Activated naive CD4-positive, alpha-beta T cell treated with anti-CD3 and anti-CD28 coated beads, Interleukin-2, amount 50 U/mL, for 72 hours (primary cell): ENCODE data around the gene RYR2. TPM values are rescaled to one million over a fixed set of nuclear protein-coding genes. Genes with fewer than 3 reads are reported as not detected.
"Not testable (repeated sequence)": the region's sequence is repeated elsewhere in the genome, so short reads cannot be mapped to it uniquely, and the experiment has no call there.

Experiments
- ATAC-seq, 2 donors: fragments of 150-1000 bp; cut with Tn5 transposase; 2 replicates each; pipeline ENCODE4 v1.10.0; 2021; ENCODE audit warnings: mild to moderate bottlenecking in 2 of 2, moderate library complexity in 2 of 2
- DNase-seq, 2 donors: peaks; one replicate each; pipeline ENCODE4 v3.0.0; 2021 to 2022; ENCODE audit warnings: low spot score in 2 of 2
- H3K27ac Mint-ChIP-seq, 2 donors: one replicate each; pipeline ENCODE4 v1.8.0; 2022; ENCODE audit warnings: mild to moderate bottlenecking in 2 of 2, mixed read lengths in 2 of 2
- H3K36me3 Mint-ChIP-seq, 2 donors: one replicate each; pipeline ENCODE4 v1.8.0; 2022; ENCODE audit warnings: mixed read lengths in 2 of 2
- H3K9me3 Mint-ChIP-seq, 2 donors: one replicate each; pipeline ENCODE4 v1.8.0; 2022; ENCODE audit warnings: mixed read lengths in 2 of 2
- total RNA-seq, 2 donors: library from RNA; stranded (reverse); gene quantifications; one replicate each; pipeline ENCODE4 v1.2.3, GENCODE V29; 2022

Gene RYR2
- total RNA-seq, 2 donors from 2014 or later = not detected

DNA sequence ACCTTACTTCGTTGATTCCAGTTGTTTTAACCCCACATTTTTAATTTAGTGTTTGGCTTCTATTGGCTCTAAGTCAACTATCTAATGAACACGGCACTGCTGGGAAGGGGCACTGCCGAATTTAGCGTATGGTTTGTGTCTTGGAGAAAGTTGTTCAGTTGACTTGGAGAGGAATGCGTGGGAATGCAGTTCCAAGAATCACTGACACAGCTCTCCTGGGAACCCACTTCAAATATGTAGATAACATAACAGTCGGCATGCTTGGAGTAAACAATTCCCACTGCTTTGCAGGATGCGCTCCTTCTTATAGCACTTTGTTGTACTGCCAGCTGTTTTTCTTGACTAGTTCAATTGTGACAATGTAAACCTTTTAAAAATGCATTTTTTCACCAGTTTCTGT, 104.3 kb downstream of the RYR2 start:
- ATAC-seq (no peak), DNase-seq (no peak)
- Mint-ChIP-seq H3K27ac (no peak overlapping the region), H3K9me3 (no peaks in the 10 kb centered on the region), H3K36me3 (no peaks in the 10 kb centered on the region)

DNA sequence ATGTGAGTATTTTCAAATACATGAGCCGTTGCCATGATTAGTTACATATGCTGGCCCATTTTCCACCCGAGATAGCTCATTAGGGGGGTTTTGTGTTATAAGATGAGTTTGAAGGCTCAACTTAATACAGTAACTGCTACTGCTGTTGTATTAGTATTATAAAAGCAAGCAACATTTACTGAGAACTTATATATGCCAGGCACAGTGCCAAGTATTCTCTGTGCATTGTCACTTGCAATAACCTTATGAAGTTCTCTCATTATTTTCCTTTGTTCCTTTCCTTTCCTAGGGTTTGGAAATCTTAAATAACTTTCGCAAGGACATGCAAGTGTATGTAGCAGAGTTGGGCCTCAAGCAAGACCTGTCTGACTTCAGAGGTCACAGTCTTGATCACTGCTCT, 107.9 kb downstream of the RYR2 start:
- ATAC-seq (no peak), DNase-seq (no peak)
- Mint-ChIP-seq H3K36me3 (no peaks in the 10 kb centered on the region), H3K27ac (no peak overlapping the region), H3K9me3 (peaks cover 0 to 5% of the 10 kb centered on the region in 2 donors)

DNA sequence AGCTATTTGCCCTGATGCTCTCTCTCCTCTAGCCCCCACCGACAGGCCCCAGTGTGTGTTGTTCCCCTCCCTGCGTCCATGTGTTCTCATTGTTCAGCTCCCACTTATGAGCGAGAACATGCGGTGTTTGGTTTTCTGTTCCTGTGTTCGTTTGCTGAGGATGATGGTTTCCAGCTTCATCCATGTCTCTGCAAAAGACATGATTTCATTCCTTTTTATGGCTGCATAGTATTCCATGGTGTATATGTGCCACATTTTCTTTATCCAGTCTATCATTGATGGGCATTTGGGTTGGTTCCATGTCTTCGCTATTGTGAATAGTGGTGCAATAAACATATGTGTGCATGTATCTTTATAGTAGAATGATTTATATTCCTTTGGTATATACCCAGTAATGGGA, 110.0 kb downstream of the RYR2 start:
- not testable (repeated sequence) for DNase-seq, H3K36me3 Mint-ChIP-seq, ATAC-seq, H3K9me3 Mint-ChIP-seq, H3K27ac Mint-ChIP-seq

DNA sequence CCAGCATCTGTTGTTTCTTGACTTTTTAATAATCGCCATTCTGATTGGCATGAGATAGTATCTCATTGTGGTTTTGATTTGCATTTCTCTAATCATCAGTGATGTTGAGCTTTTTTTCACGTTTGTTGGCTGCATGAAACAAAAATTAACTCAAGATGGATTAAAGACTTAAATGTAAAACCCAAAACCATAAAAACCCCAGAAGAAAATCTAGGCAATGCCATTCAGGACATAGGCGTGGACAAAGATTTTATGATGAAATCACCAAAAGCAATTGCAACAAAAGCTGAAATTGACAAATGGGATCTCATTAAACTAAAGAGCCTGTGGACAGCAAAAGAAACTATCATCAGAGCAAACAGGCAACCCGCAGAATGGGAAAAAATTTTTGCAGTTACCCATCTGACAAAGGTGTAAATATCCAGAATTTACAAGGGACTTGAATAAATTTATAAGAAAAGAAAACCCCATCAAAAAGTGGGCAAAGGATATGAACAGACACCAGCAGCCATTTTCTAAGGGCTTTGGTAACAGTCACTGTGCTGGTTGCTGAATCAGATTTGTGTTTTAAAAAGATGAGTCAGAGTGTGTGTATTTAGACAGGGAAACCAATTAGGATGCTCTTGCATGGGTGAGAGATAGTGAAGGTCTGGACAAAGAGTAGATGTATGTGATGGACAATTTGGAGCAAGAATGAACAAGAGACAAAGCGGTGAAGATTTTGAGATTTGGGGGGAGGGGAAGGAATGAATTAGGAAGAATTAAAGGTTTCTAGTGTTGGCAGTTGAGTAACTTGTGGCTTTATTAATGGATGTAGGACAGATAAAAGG, 110.7 kb downstream of the RYR2 start:
- H3K9me3 Mint-ChIP-seq = peaks cover 0 to 8% of the 10 kb centered on the region in 2 donors
- no peak for ATAC-seq
- no peaks in the 10 kb centered on the region for H3K36me3 Mint-ChIP-seq
- no peak overlapping the region for H3K27ac Mint-ChIP-seq
- DNase-seq = no peak

DNA sequence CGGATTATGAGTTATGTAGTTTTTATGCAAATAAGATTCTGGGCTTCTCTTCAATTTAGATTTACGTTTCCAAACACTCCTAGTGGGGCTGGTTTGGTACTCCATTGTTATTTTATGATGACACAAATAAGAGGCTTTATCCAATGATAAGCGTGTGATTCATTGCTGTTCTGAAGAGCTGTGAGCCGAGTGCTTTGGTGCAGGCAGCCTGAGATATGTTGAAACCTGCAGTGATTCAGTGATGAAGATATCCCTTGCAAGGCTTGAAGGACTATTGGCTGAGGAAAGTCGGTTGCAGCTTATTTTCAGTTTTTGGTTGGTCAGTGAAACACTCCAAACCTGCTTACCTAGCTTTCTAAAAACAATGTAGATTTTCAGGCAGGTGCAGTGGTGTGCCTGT, 112.2 kb downstream of the RYR2 start:
- H3K36me3 Mint-ChIP-seq = no peaks in the 10 kb centered on the region
- no peak for DNase-seq
- H3K9me3 Mint-ChIP-seq = peaks cover 0 to 8% of the 10 kb centered on the region in 2 donors
- no peak overlapping the region for H3K27ac Mint-ChIP-seq
- no peak for ATAC-seq

DNA sequence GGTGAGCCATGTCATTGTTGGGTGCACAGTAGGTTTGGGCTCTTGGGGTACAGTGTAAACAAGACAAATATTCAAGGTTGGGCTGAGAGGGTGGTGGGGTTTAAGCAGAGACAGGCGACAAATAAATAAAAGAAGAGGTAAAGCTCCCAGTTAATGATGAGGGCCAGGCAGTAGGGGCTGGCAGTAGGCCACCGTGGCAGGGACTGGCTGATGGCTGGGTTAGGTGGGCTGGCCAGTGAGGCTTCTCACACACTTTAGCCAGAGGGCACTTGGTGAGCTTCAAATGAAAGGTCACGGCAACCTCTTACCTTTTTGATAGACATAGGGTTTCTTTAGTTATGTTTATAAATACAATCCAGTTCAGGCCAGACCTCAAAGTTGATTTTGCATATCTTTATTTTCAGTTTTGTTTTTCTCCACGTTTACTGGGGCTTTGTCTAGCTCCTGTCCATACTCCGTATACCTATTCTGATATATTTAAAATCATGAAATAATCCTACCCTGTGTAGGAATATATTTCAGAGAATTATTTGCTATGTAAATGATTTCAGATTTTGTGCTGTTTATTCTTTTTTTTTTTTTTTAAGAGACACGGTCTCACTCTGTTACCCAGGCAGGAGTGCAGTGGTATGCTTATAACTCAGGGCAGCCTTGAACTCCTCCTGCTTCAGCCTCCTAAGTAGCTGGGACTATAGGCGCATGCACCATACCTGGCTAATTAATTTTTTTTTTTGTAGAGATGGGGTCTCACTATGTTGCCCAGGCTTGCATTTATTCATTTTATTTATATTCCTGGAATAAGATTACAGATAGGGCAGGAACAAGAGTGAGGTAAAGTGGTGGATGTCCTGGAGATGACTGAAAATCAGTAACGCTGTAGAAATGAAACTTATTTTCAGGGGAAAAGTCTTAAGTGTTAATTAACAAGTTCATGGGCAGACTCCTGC, 122.7 kb downstream of the RYR2 start:
- ATAC-seq (no peak), DNase-seq (no peak)
- Mint-ChIP-seq H3K36me3 (no peaks in the 10 kb centered on the region), H3K27ac (no peak overlapping the region), H3K9me3 (no peaks in the 10 kb centered on the region)

DNA sequence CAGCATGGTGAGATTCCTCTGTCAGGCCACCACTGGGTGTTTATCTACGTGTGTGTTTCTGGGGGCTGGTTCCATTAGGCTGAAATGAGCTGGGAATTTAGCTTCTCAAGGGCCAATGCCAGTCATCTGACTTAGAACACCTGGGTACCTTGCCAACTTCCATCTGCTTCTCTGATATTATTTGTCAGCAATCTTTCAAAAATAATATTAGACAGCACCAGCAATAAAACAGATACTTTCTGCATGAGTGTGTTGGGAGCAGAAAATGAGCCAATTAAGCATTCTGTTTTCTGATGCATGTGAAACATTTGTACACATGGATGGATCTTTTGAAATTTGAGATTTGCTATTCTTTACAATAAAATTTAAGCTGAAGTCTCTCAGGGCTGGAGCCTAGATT, 124.1 kb downstream of the RYR2 start:
- Mint-ChIP-seq H3K27ac (no peak overlapping the region), H3K36me3 (no peaks in the 10 kb centered on the region), H3K9me3 (no peaks in the 10 kb centered on the region)
- ATAC-seq (no peak), DNase-seq (no peak)

DNA sequence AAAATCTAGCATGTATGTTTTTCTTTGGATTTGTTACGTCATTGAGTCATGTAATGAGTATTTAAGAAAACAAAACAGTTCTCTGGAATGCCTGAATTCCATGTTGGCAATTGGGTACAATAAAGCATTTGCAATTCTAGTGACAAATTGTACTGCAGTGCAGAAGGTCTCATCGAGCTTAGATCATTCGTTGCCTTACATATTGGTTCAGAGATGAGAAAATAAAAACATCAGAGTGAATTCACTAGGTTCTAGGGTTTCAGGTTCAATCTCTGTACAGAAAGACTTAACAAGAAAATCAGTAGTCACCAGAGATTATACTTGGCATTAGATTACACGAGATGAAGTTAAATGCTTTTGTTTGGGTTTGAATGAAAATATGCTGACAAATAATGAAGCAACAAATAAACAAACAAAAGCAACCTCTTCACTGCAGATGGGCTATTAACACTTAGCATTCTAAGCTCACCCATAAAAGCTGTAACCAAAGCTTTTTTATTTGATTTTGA, 124.7 kb downstream of the RYR2 start:
- no peaks in the 10 kb centered on the region for H3K9me3 Mint-ChIP-seq
- no peak for ATAC-seq
- no peaks in the 10 kb centered on the region for H3K36me3 Mint-ChIP-seq
- DNase-seq = no peak
- H3K27ac Mint-ChIP-seq = no peak overlapping the region

DNA sequence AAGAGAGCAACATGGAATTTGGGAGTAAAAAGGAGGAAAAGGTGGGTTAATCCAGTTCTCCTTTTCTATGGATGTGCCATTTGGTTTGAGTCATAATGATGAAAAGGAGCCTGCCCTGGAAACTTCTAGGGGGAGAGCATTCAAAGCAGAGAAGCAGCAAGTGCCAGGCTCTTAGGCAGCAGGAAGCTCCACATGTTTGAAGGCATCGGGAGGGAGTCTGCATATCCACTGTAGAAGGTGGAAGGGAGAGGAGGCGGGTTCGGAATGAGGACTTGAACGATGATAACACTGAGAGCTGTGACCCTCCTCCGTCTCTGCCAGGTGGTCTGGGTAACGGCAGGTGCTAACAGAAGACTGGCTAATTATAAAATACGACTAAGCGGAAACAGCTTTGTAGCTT, 128.2 kb downstream of the RYR2 start:
- ATAC-seq (no peak), DNase-seq (no peak)
- no peaks in the 10 kb centered on the region for H3K9me3 Mint-ChIP-seq
- H3K27ac Mint-ChIP-seq = no peak overlapping the region
- no peaks in the 10 kb centered on the region for H3K36me3 Mint-ChIP-seq

DNA sequence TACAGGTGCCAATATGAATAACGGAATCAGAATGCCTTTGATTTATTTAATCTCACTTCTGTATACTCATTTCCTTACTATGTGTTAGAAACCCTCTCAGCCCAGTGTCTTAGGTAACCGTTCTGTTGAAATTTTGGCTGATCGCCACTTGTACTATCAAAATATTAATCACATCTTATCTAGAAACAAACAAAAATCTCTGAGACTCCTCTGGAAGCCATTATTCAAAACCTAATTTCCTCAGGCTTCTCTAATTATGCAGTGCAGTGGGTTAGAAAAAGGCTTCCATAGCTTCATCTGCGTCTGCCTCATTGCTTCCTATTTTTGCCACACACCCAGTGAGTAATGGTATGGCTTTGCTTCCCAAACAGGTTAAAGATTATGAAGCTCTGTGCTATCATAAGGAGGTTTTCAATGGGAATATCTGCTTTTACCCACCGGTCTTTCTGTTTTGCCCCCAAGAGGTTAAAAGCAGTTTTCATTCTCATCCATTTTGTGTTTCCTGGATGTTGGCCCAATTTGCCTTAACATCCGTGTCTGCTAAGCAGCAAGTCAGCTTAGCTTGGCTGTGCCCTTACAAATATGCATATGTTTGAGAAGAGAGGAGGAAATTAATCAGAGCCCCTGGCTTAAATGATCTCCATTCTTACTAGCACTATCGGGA, 129.6 kb downstream of the RYR2 start:
- no peak overlapping the region for H3K27ac Mint-ChIP-seq
- no peaks in the 10 kb centered on the region for H3K36me3 Mint-ChIP-seq
- DNase-seq (no peak), ATAC-seq (no peak)
- H3K9me3 Mint-ChIP-seq = no peaks in the 10 kb centered on the region

DNA sequence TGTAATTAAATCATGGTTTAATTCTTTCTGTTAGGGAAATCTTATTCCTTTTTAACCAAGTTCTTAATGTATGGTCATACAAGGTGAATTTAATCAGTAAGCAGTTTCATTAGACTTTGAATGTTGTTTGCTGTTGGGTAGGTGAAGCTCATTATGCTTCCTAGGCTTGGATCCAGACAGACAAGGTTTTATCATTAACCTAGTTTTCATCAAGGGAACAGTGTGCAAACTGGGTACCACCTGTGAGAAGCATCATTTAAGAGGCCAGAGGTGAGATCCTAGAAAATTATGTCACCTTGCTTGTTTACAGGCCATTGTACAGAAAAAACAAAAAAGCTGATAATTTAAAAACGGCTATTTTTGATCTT, 130.1 kb downstream of the RYR2 start:
- Mint-ChIP-seq H3K9me3 (no peaks in the 10 kb centered on the region), H3K27ac (no peak overlapping the region), H3K36me3 (no peaks in the 10 kb centered on the region)
- DNase-seq (no peak), ATAC-seq (no peak)

DNA sequence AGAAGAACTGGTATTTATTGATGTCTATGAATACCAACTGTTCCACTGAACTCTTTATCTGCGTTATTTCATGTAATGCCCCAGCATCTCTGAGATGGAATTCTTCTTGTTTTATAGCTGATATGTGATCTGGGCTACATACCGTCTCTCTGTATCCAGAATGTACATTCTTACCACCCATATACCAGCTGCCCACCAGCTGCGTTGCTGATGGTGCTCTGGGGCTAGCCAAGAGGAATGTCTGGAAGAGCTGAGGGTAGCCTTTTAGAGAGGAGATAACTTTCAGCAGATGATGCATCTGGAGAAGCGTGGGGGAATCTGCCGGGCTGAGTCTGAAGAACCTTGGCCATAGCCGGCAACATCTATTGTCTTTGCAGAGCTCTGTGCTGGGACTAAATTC, 137.5 kb downstream of the RYR2 start:
- no peak for DNase-seq
- H3K36me3 Mint-ChIP-seq = no peaks in the 10 kb centered on the region
- no peak overlapping the region for H3K27ac Mint-ChIP-seq
- no peak for ATAC-seq
- no peaks in the 10 kb centered on the region for H3K9me3 Mint-ChIP-seq

DNA sequence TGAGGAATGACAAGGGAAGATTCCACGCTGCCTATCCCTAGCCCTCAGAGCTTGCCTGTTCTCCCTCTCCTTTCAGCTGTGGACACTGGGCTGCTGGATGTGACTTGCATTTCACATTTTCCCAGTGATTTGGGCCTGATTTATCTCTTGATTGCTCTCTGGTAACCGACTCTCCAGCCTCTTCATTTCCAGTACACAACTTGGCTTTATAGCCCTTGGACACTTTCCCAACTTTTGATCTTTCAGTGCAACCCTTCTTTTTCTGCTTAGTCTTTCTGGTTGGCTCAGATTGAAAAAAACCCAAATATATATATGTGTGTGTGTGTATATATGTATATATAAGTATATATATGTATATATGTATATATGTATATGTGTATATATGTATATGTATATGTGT, 138.3 kb downstream of the RYR2 start:
- Mint-ChIP-seq H3K9me3 (no peaks in the 10 kb centered on the region), H3K36me3 (no peaks in the 10 kb centered on the region), H3K27ac (no peak overlapping the region)
- no peak for DNase-seq
- ATAC-seq = no peak

DNA sequence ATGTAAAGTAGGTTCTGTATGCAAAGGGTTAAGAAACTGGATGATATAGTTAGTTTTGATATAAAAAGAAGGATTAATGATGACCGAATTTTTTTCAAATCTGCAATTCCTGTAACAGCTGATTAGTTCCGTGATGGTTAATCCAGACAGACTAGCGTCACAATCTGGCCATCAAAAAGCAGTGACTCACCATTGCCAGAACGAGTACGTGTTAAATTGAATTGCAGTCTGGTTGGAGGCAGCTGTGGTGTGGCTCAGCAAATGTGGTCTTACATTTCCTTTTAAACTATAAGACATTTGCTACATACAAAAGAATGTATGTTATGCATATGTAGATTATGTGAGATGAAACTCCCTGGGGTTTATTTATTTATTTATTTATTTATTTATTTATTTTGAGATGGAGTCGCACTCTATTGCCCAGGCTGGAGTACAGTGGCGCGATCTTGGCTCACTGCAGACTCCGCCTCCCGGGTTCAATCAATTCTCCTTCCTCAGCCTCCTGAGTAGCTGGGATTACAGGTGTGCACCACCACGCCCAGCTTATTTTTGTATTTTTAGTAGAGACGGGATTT, 139.8 kb downstream of the RYR2 start:
- H3K27ac Mint-ChIP-seq = no peak overlapping the region
- no peaks in the 10 kb centered on the region for H3K36me3 Mint-ChIP-seq
- ATAC-seq (no peak), DNase-seq (no peak)
- H3K9me3 Mint-ChIP-seq = no peaks in the 10 kb centered on the region

DNA sequence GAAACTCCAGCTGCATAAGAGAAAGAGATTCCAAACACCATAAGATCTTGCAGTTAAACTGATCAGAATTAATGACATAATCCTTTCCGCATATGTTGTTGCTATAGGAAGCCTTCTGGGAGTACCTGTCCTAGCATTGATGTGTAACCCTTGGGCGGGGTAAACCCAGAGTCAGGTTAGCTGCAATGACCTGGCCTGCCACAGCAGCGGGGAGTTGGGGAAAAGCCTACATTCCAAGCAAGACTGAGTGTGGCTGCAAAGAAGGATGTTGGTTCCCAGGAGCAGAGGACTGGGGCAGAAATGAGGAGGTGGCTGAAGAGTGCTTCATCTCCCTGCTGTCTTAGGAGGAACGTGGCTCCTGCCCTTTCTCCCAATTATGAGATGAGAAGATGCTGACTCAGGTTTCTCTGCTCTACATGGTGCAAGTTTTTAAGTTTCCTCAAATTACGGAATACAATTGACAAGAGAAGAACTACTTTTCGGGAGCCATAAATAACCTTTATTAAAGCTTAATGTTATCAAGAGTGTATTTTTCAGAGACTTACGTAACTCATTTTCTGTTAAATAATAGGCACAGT, 142.1 kb downstream of the RYR2 start:
- DNase-seq (no peak), ATAC-seq (no peak)
- Mint-ChIP-seq H3K27ac (no peak overlapping the region), H3K9me3 (no peaks in the 10 kb centered on the region), H3K36me3 (no peaks in the 10 kb centered on the region)

DNA sequence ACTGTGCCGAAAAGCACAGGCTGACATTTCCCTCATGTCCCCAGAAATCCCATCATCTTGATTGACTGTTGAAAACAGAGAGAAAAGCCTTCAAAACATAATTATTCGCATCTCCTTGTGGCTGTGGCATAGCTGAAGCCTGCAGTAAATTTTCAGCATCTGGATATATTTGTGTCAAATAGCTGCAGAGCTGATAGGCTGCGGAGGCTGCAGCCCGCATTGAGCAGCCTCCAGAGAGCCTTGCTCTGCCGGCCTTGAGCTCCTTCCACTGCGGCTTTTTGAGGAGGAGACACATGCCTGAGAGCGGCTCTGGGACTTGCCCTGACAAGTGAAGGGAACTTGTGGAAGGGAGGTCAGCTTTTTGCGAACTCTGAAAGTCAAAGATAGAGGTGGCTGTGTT, 144.7 kb downstream of the RYR2 start:
- Mint-ChIP-seq H3K27ac (no peak overlapping the region), H3K9me3 (no peaks in the 10 kb centered on the region), H3K36me3 (no peaks in the 10 kb centered on the region)
- no peak for ATAC-seq
- DNase-seq = no peak
